RWPE2 (cell line): ENCODE data around the gene HAPSTR1.
"Not testable (repeated sequence)": the region's sequence is repeated elsewhere in the genome, so short reads cannot be mapped to it uniquely, and the experiment has no call there.

Experiments
- ATAC-seq: fragments of 200-7000 bp; cut with Tn5 transposase; 3 replicates; pipeline ENCODE4 v1.9.1; 2021; ENCODE audit warnings: low read depth
- DNase-seq: peaks from one replicate; pipeline ENCODE4 v3.0.0-alpha.2; 2020; ENCODE audit warnings: low spot score
- H3K27ac ChIP-seq: fragments of 450-650 bp; 2 replicates; pipeline ENCODE4 v1.5.1; 2017; ENCODE audit warnings: mild to moderate bottlenecking; ENCODE audit not compliant: poor library complexity, severe bottlenecking
- H3K27me3 ChIP-seq: fragments of 250-450 bp; sonication (Bioruptor Pico); 2 replicates; pipeline ENCODE4 v1.5.1; 2021; ENCODE audit warnings: mild to moderate bottlenecking, moderate library complexity; ENCODE audit not compliant: insufficient read depth, poor library complexity, severe bottlenecking
- H3K36me3 ChIP-seq: fragments of 250-450 bp; sonication (Bioruptor Pico); 2 replicates; pipeline ENCODE4 v1.5.1; 2020; ENCODE audit warnings: low read depth, mild to moderate bottlenecking, moderate library complexity
- H3K4me1 ChIP-seq: fragments of 250-450 bp; sonication (Bioruptor Pico); 2 replicates; pipeline ENCODE4 v1.5.1; 2021; ENCODE audit warnings: mild to moderate bottlenecking, moderate library complexity; ENCODE audit not compliant: insufficient read depth, poor library complexity, severe bottlenecking
- H3K4me3 ChIP-seq: fragments of 250-450 bp; sonication (Bioruptor Pico); 2 replicates; pipeline ENCODE4 v1.5.1; 2021; ENCODE audit warnings: mild to moderate bottlenecking, moderate library complexity; ENCODE audit not compliant: severe bottlenecking
- H3K9me3 ChIP-seq: fragments of 250-450 bp; sonication (Bioruptor Pico); 2 replicates; pipeline ENCODE4 v1.5.1; 2021; ENCODE audit warnings: mild to moderate bottlenecking, moderate library complexity; ENCODE audit not compliant: severe bottlenecking
- TF ChIP-seq, protein P1 (sequence below): fragments of 450-650 bp; IDR thresholded peaks from one replicate; pipeline ENCODE4 v1.5.1; 2017; ENCODE audit warnings: mild to moderate bottlenecking, moderate library complexity; ENCODE audit not compliant: poor library complexity, severe bottlenecking

The HAPSTR1 gene

DNA sequence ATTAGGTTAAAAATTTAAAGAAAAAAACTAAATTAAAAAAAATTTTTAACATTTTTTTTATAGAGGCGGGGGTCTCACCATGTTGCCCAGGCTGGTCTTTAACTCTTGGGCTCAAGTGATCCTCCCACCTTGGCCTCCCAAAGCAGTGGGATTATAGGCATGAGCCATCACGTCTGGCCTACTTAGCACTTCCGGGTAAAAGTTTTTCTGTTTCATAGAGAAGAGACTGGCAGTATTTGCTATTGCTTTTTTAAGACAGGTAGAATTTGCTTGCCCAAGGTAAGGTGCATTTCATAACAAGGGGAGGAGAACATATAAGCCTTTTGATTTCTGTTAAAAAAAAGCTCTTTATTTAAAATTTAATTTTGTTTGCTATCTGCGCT, 12.0 kb upstream of the HAPSTR1 start:
- peaks cover 17% of the 10 kb centered on the region for H3K4me1 ChIP-seq
- no peaks in the 10 kb centered on the region for H3K9me3 ChIP-seq
- H3K36me3 ChIP-seq = no peaks in the 10 kb centered on the region
- ATAC-seq (no peak), DNase-seq (no peak)
- H3K27me3 ChIP-seq = no peaks in the 10 kb centered on the region
- TF ChIP-seq, protein P1, sequence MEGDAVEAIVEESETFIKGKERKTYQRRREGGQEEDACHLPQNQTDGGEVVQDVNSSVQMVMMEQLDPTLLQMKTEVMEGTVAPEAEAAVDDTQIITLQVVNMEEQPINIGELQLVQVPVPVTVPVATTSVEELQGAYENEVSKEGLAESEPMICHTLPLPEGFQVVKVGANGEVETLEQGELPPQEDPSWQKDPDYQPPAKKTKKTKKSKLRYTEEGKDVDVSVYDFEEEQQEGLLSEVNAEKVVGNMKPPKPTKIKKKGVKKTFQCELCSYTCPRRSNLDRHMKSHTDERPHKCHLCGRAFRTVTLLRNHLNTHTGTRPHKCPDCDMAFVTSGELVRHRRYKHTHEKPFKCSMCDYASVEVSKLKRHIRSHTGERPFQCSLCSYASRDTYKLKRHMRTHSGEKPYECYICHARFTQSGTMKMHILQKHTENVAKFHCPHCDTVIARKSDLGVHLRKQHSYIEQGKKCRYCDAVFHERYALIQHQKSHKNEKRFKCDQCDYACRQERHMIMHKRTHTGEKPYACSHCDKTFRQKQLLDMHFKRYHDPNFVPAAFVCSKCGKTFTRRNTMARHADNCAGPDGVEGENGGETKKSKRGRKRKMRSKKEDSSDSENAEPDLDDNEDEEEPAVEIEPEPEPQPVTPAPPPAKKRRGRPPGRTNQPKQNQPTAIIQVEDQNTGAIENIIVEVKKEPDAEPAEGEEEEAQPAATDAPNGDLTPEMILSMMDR = no peak
- H3K27ac ChIP-seq = no peak overlapping the region
- no peak overlapping the region for H3K4me3 ChIP-seq

- no peak overlapping the region for H3K27ac ChIP-seq
Measured at GRCh38 chr16:9081158-9081557, 10.3 kb upstream of the HAPSTR1 start.

DNA sequence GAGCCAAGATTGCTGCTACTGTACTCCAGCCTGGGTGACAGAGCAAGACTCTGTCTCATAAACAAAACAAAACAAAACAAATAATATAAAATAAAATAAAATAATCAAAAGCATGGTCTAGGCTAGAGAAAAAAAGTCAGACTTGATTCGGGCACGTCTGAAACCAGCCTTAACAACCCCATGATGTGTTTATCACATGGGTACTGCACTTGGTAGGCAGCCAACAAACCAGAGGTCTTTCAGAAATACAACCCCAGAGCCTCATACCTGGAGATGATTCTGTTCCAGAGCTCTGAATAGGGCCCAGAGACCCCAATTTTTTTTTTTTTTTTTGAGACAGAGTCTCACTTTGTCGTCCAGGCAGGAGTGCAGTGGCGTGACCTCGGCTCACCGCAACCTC, 9.6 kb upstream of the HAPSTR1 start:
- H3K36me3 ChIP-seq = no peaks in the 10 kb centered on the region
- ATAC-seq = no peak
- H3K4me1 ChIP-seq = peaks cover 10% of the 10 kb centered on the region
- DNase-seq = no peak
- no peaks in the 10 kb centered on the region for H3K27me3 ChIP-seq
- H3K9me3 ChIP-seq = no peaks in the 10 kb centered on the region
- TF ChIP-seq, protein P1 = no peak
- H3K4me3 ChIP-seq = no peak overlapping the region
- no peak overlapping the region for H3K27ac ChIP-seq

More at GRCh38 chr16:9081158-9081557, 10.3 kb upstream of the HAPSTR1 start:
- H3K27me3 ChIP-seq = no peaks in the 10 kb centered on the region
- H3K4me1 ChIP-seq = peaks cover 17% of the 10 kb centered on the region
- TF ChIP-seq, protein P1 = no peak
- ATAC-seq (no peak), DNase-seq (no peak)
- no peaks in the 10 kb centered on the region for H3K36me3 ChIP-seq
- no peak overlapping the region for H3K4me3 ChIP-seq
- H3K9me3 ChIP-seq = no peaks in the 10 kb centered on the region

DNA sequence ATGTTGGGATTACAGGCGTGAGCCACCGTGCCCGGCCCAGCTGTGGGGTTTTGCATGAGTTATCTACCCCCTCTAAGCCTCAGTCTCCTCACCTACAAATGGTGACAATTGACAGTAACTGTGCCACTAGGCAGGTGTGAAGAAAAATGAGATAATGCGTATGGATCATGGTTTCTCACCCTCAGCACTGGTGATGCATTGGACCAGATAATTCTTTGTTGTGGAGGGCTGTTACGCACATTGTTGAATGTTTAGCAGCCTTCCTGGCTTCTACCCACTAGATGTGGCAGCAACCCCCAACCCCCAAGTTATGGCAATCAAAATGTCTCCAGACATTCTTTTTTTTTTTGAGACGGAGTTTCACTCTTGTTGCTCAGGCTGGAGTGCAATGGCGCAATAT, 9.0 kb upstream of the HAPSTR1 start:
- Histone ChIP-seq H3K27ac (no peak overlapping the region), H3K4me3 (no peak overlapping the region), H3K36me3 (no peaks in the 10 kb centered on the region), H3K9me3 (no peaks in the 10 kb centered on the region), H3K4me1 (peaks cover 4% of the 10 kb centered on the region), H3K27me3 (no peaks in the 10 kb centered on the region)
- DNase-seq (no peak), ATAC-seq (no peak)
- TF ChIP-seq, protein P1 = no peak

DNA sequence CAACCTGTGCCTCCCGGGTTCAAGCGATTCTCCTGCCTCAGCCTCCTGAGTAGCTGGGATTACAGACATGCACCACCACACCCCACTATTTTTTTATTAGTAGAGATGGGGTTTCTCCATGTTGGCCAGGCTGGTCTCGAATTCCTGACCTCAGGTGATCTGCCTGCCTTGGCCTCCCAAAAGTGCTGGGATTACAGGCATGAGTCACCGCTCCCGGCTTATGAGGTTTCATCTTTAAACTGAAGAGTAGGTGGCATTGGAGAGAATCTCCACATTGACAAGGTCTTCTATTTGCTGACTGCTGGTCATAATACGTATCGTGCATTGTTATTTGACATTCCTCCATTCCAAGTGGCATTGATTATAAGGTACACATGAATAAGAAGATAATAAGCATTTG, 3.7 kb upstream of the HAPSTR1 start:
- not testable (repeated sequence) for DNase-seq, H3K9me3 ChIP-seq, H3K36me3 ChIP-seq, ATAC-seq, H3K4me1 ChIP-seq, H3K27me3 ChIP-seq, H3K27ac ChIP-seq, H3K4me3 ChIP-seq
